Measurements from ENCODE around the gene DNAH14.

The DNAH14 gene

DNA sequence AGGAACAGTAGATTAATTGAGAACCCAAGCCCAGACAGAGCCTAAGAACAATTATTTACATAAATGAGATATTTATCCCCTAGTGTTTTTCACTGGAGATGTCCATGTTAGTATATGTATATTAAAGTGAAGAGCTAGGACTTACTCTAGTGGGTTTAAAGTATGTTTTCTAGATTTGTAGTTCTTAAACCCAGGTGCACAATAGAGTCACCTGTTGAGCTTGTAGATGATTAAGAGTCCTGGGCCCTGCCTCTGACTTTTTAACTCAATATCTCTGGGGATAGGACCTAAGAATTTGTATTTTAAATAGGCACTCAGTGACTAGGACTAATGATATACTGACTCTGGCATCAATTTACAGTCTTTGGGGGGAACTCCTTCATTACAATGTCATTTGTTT lies 112.8 kb downstream of the DNAH14 start:
- DNase-seq (ENCODE audit: insufficient read length, low spot score) (no peak), FAIRE-seq (no peak)
- no peak for TF ChIP-seq TAF1 (IDR thresholded peaks at IDR 0.05; ENCODE audit: low read depth, low read length)

DNA sequence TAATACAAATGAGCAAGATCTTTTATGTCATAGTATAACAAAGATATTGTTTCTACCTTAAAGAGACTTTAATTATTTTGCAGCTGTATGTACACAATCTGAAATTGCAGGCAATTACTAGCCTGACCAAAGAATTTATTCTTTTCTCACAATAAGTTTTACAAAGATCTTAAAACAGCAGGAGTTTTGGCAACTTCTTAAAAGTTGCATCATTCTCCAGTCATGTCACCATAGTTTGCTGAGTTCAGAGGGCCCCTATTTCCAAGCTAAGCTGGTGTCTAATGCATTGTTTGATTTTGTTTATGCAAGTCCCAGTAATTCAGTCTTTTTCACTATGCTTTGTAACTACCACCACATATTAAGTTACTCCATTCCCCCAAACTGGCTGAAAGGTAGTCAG lies 114.8 kb downstream of the DNAH14 start:
- FAIRE-seq (no peak), DNase-seq (ENCODE audit: insufficient read length, low spot score) (no peak)
- TF ChIP-seq POLR2AphosphoS5 (IDR thresholded peaks at IDR 0.05; ENCODE audit: low read depth, low read length) (no peak), PAX5 (IDR thresholded peaks at IDR 0.05; ENCODE audit: insufficient read depth, low read length, severe bottlenecking) (no peak), SPI1 (IDR thresholded peaks at IDR 0.05; ENCODE audit: low read depth, low read length) (no peak), POU2F2 (IDR thresholded peaks at IDR 0.05; ENCODE audit: low read depth, low read length) (no peak), POLR2A (IDR thresholded peaks at IDR 0.05; ENCODE audit: low read depth, low read length) (no peak), TAF1 (IDR thresholded peaks at IDR 0.05; ENCODE audit: low read depth, low read length) (no peak)

DNA sequence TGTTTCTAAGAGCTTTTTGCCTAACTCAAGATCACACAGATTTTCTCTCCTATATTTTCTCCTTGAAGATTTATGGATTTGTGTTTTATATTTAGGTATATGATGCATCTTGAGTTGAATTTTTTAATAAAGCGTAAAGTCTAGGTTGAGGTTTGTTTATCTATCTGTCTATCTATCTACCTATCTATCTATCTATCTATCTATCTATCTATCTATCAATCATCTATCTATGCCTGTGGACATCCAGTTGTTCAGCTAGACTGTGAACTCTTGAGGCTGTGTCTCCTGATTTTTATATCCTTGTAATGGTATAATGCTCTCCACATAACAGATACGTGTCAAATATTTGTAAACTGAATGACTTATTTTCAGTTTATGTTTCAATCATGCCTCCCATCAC lies 120.1 kb downstream of the DNAH14 start:
- FAIRE-seq (no peak), DNase-seq (ENCODE audit: insufficient read length, low spot score) (no peak)
- TF ChIP-seq TAF1 (IDR thresholded peaks at IDR 0.05; ENCODE audit: low read depth, low read length) (no peak), SPI1 (IDR thresholded peaks at IDR 0.05; ENCODE audit: low read depth, low read length) (no peak), PAX5 (IDR thresholded peaks at IDR 0.05; ENCODE audit: insufficient read depth, low read length, severe bottlenecking) (no peak), POLR2AphosphoS5 (IDR thresholded peaks at IDR 0.05; ENCODE audit: low read depth, low read length) (no peak), POLR2A (IDR thresholded peaks at IDR 0.05; ENCODE audit: low read depth, low read length) (no peak), POU2F2 (IDR thresholded peaks at IDR 0.05; ENCODE audit: low read depth, low read length) (no peak)

DNA sequence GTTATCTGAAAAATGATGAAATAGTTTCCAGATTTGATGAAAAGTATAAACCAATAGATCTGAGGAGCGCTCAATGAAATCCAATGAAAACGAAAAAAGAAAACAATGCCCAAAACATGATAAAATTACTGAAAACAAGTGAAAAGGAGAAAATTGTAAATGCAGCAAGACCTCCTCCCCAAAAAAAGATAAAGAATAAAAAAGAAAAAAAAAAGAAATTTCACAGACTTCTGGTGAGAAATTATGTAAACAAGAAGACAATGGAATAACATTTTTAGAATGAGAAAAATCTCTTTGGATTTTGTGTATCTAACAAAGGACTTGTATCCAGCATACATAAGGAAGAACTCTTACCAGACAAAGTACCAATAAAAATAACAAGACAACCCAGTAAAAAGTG lies 134.2 kb downstream of the DNAH14 start:
- no peak for DNase-seq (ENCODE audit: insufficient read length, low spot score)
- FAIRE-seq, result no peak
- no peak for TF ChIP-seq SPI1 (IDR thresholded peaks at IDR 0.05; ENCODE audit: low read depth, low read length)
- no peak for TF ChIP-seq POLR2AphosphoS5 (IDR thresholded peaks at IDR 0.05; ENCODE audit: low read depth, low read length)
- no peak for TF ChIP-seq PAX5 (IDR thresholded peaks at IDR 0.05; ENCODE audit: insufficient read depth, low read length, severe bottlenecking)
- no peak for TF ChIP-seq POU2F2 (IDR thresholded peaks at IDR 0.05; ENCODE audit: low read depth, low read length)
- TF ChIP-seq POLR2A (IDR thresholded peaks at IDR 0.05; ENCODE audit: low read depth, low read length), result no peak
- no peak for TF ChIP-seq TAF1 (IDR thresholded peaks at IDR 0.05; ENCODE audit: low read depth, low read length)

DNA sequence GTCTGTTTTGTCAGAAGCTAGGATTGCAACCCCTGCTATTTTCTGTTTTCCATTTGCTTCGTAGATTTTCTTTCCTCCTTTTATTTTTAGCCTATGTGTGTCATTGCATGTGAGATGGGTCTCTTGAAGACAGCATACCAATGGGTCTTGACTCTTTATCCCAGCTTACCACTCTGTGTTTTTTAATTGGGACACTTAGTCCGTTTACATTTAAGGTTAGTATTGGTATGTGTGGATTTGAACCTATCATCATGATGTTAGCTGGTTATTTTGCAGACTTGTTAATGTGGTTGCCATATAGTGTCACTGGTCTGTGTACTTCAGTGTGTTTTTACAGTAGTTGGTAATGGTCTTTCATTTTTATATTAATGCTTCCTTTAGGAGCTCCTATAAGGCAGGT lies 141.5 kb downstream of the DNAH14 start:
- DNase-seq (ENCODE audit: insufficient read length, low spot score), result no peak
- TF ChIP-seq POU2F2 (IDR thresholded peaks at IDR 0.05; ENCODE audit: low read depth, low read length), result no peak
- no peak for TF ChIP-seq POLR2A (IDR thresholded peaks at IDR 0.05; ENCODE audit: low read depth, low read length)
- no peak for TF ChIP-seq POLR2AphosphoS5 (IDR thresholded peaks at IDR 0.05; ENCODE audit: low read depth, low read length)
- TF ChIP-seq TAF1 (IDR thresholded peaks at IDR 0.05; ENCODE audit: low read depth, low read length), result no peak
- TF ChIP-seq SPI1 (IDR thresholded peaks at IDR 0.05; ENCODE audit: low read depth, low read length), result no peak
- FAIRE-seq, result no peak

DNA sequence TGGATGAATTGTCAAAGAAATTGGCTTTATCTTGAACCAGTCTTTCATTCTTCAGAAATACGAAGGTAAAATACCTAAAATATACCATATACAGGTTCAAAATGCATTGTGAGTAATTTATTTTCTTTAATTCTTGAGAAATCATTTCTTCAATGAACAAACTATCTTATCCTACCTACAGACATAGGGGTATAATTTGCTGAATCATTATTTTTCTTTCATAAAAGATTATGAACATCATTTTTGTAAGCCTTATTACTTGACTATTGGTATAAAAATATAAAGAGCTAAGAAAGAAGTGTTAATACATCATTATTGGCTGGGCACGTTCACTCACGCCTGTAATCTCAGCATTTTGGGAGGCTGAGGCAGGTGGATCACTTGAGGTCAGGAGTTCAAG lies 167.7 kb downstream of the DNAH14 start:
- no peak for TF ChIP-seq SPI1 (IDR thresholded peaks at IDR 0.05; ENCODE audit: low read depth, low read length)
- TF ChIP-seq POLR2A (IDR thresholded peaks at IDR 0.05; ENCODE audit: low read depth, low read length), result no peak
- FAIRE-seq (no peak), DNase-seq (ENCODE audit: insufficient read length, low spot score) (no peak)

DNA sequence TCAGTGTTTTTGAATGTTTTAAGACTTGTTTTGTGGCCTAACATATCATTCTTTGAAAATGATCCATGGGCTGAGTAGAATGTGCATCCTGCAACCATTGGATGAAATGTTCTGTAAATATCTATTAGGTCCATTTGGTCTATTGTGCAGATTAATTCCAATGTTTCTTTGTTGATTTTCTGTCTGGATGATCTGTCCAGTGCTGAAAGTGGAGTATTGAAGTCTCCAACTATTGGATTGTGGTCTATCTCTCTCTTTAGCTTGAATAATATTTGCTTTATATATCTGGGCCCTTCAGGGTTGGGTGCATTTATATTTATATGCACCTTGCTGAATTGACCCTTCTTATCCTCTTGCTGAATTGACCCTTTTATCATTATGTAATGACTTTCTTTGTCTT lies 181.5 kb downstream of the DNAH14 start:
- FAIRE-seq (no peak), DNase-seq (ENCODE audit: insufficient read length, low spot score) (no peak)
- no peak for TF ChIP-seq TAF1 (IDR thresholded peaks at IDR 0.05; ENCODE audit: low read depth, low read length)
- no peak for TF ChIP-seq SPI1 (IDR thresholded peaks at IDR 0.05; ENCODE audit: low read depth, low read length)
- no peak for TF ChIP-seq PAX5 (IDR thresholded peaks at IDR 0.05; ENCODE audit: insufficient read depth, low read length, severe bottlenecking)
- TF ChIP-seq POU2F2 (IDR thresholded peaks at IDR 0.05; ENCODE audit: low read depth, low read length), result no peak
- TF ChIP-seq POLR2AphosphoS5 (IDR thresholded peaks at IDR 0.05; ENCODE audit: low read depth, low read length), result no peak
- TF ChIP-seq POLR2A (IDR thresholded peaks at IDR 0.05; ENCODE audit: low read depth, low read length), result no peak

DNA sequence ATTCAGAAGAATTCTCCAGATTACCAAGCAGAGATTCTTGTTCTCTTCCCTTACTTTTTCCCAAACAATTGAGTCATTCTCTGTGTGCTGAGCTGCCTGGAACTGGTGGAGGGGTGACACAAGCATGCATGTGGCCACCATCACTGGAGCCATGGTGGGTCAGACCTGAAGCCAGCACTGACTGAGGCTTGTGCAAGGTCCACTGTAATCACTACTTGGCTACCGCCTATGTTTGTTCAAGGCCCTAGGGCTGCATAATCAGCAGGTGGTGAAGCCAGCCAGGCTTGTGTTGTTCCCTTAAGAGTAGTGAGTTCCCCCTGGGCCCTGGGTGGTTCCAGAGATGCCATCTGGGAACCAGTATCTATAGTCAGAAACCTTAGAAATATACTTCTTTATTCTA lies 183.8 kb downstream of the DNAH14 start:
- DNase-seq (ENCODE audit: insufficient read length, low spot score) (no peak), FAIRE-seq (no peak)
- TF ChIP-seq SPI1 (IDR thresholded peaks at IDR 0.05; ENCODE audit: low read depth, low read length), result no peak
- TF ChIP-seq PAX5 (IDR thresholded peaks at IDR 0.05; ENCODE audit: insufficient read depth, low read length, severe bottlenecking), result no peak

DNA sequence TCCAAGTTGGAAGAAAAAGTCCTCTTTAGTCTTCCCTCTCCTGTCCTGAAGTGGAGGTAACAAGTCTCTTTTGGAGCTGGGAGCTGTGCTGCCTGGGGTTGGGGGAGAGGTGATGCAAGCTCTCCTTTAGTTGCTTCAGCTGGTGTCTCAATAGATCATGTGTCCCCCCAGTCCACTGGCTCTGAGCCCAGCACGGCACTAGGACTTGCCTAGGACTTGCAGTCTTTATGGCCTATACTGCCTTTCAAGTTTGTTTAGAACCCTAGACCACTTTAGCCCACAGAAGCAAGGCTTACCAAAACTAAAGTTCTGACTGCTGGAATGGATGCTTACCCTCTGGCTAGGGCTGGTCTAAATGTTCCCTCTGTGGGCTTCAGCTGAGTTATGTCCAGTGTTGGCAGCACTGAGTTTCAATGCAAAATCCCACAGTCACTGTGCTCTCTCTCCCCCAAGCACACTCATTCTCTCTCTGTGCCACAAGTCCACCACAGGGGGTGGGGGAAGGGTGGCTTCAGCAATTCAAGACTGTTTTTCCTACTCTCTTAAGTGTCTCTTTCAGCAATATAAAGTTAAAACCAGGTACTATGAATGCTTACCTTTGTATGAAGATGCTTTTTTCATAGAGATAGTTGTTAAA lies 185.0 kb downstream of the DNAH14 start:
- TF ChIP-seq POU2F2 (IDR thresholded peaks at IDR 0.05; ENCODE audit: low read depth, low read length), result no peak
- DNase-seq (ENCODE audit: insufficient read length, low spot score), result no peak
- FAIRE-seq, result no peak

DNA sequence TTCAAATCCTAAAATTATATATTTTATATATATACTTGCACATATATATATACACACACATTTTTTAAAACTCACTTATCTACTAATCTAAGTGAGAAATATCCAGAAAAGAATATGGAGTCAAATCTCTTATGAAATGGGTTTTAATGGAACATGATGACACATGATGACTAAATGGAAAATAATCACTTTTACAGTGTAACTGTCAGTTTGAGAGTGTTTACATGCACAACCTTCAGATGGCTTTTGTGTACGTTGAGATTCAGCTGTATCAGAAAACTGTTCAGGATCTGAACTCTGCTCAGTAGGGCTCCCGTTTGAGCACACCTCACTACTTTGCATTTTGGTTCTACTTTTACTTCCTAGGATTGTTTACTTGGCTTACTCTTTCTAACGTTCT lies 189.8 kb downstream of the DNAH14 start:
- DNase-seq (ENCODE audit: insufficient read length, low spot score) (no peak), FAIRE-seq (no peak)
- TF ChIP-seq POLR2A (IDR thresholded peaks at IDR 0.05; ENCODE audit: low read depth, low read length) (no peak), POU2F2 (IDR thresholded peaks at IDR 0.05; ENCODE audit: low read depth, low read length) (no peak), PAX5 (IDR thresholded peaks at IDR 0.05; ENCODE audit: insufficient read depth, low read length, severe bottlenecking) (no peak), TAF1 (IDR thresholded peaks at IDR 0.05; ENCODE audit: low read depth, low read length) (no peak), POLR2AphosphoS5 (IDR thresholded peaks at IDR 0.05; ENCODE audit: low read depth, low read length) (no peak), SPI1 (IDR thresholded peaks at IDR 0.05; ENCODE audit: low read depth, low read length) (no peak)

DNA sequence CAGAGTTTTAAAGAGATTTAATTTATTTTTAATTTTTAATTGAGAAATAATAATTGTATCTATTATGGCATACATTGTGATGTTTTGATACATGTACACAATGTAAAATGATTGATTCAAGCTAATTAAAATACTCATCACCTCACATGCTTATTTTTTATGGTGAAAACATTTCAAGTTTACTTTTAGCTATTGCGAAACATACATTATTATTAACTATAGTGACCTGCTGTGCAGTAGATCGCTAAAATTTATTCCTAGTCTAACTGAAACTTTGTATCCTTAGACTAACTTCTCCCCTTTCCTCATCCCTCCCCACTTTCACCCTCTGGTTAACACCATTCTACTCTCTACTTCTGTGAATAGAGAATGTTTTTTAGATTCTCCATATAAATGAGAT lies 191.6 kb downstream of the DNAH14 start:
- FAIRE-seq (no peak), DNase-seq (ENCODE audit: insufficient read length, low spot score) (no peak)
- TF ChIP-seq POLR2A (IDR thresholded peaks at IDR 0.05; ENCODE audit: low read depth, low read length) (no peak), TAF1 (IDR thresholded peaks at IDR 0.05; ENCODE audit: low read depth, low read length) (no peak), PAX5 (IDR thresholded peaks at IDR 0.05; ENCODE audit: insufficient read depth, low read length, severe bottlenecking) (no peak), POLR2AphosphoS5 (IDR thresholded peaks at IDR 0.05; ENCODE audit: low read depth, low read length) (no peak), SPI1 (IDR thresholded peaks at IDR 0.05; ENCODE audit: low read depth, low read length) (no peak), POU2F2 (IDR thresholded peaks at IDR 0.05; ENCODE audit: low read depth, low read length) (no peak)
